NCI-H510A treated with DMSO at 0.1 percent for 48 hours (cell line): ENCODE measurements around the gene EDN2.
A peak's percentile ranks its signal among the peaks of the same experiment; 100 is the strongest.

ENCODE experiments used
- DNase-seq: peaks from one replicate; lab custom pipeline; 2025; lab: John Stamatoyannopoulos, UW

The EDN2 gene

DNA sequence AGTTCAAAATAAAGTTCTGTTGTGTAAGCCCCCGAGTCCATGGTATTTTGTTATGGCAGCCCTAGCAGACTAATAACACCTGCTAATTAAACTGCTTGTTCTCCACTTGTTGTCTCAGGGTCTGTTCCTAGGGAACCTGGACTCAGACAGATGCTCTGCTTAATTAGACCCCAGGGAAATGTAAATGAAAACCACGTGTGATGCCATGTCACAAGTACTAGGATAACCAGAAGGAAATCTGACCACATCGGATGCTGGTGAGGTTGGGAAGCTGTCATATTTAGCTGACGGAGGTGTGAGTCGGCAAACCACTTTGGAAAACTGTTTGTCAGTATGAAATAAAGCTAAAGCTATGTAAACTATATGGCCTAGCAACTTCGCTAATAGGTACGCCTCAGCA is 19.6 kb downstream of the EDN2 start:
- no peak for DNase-seq

DNA sequence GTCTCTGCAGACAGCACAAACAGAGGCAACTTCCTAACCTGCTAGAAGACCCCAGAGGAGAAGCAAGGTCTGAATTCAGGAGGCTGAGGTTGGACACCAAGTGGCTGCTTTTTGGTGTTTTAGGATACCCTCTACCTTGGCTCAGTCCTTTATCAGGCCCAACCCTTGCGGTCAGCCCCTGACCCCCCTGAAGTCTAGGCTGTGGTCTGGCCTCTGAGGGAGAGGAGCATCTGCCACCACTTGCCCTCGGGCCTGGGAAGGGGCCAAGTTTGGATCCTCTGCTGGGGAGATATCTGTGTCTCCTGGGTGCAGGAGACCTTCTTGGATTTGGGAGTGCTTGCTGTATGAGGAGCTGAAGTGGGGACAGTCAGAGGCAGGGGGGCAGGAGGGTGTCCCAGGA is 21.0 kb downstream of the EDN2 start:
- DNase-seq = no peak

DNA sequence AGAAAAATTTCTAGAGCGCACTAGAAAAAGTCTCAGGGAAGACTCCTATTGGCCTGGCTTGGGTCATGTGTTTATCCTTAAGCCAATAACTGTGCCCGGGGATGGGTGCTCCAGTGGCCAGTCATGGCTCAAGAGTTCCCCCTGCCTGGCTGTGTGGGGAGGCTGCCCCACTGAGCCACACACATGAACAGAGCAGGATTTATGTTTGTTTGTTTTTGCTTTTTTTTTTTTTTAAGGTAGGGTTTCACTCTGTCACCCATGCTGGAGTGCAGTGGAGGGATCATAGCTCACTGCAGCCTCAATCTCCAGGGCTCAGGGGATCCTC is 21.8 kb downstream of the EDN2 start:
- DNase-seq = no peak

DNA sequence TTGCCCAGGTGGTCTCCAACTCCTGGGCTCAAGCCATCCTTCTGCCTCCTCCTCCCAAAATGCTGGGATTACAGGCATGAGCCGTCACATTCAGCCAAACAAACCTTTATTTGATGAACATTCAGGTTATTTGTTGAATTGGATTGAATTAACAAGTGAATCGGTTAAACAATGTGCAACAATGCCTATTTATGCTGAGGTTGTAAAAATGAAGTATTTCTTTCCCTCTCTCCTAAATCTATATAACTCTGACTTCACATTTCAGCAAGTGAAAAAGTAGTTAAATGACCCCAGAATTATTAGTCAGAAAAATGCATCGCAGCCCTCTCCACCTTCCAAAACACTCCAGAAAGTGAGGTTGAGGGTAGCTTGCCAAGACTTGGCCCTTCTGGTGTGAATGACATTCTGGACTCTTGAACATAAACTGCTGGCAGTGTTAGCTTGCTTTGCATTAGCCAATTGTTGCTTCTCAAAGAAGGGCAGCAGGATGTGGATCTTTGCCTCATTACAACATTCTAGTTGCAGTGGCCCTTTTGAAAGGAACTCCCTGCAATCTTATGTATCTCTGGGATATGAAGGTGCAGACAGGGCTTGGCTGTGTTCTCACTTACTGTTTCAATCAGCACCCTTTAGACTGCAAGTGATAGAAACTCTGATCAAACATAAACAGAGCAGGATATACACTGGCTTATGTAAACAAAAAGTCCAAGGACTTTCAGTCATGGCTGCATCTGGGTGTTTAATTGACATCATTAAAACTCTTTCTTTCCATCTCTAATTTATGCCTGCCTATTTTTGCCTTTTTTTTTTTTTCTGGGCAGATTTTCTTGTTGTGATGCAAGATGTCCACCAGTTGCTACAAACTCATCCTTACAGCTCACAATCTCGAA is 22.4 kb downstream of the EDN2 start:
- DNase-seq = peak; percentile 89

DNA sequence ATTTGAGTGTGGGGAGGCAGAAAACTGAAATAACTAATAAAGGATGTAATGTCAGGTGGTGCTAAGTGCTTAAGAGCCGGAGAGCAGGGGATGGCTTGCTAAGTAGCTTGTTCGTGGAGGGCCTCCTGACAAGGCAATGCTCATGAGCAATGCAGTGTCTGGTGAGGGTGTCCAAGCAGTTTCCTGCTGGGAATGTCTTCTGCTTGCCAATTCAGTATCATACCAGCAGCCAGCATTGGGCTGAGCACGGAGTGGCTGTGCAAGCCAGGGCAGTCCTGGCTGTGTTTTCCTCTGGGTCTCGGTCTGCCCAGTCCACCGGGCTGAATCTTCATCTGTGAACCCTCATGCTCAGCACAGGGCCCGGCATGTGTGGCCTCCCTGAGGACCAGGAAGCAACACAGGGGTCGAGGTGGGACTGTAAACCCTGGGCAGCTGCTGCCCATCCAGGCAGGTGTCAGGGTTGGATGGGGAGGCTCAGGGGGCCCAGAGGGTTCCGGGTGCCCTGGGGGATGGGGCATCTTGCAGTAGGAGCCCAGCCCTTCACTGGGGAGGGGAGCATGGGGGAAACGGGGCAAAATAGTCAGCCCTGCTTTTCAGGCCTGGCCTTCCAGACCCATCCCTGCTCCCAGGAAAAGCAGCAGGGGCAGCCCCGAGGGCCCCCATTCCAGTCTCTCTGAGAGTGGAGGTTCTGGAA is 27.5 kb downstream of the EDN2 start:
- no peak for DNase-seq

DNA sequence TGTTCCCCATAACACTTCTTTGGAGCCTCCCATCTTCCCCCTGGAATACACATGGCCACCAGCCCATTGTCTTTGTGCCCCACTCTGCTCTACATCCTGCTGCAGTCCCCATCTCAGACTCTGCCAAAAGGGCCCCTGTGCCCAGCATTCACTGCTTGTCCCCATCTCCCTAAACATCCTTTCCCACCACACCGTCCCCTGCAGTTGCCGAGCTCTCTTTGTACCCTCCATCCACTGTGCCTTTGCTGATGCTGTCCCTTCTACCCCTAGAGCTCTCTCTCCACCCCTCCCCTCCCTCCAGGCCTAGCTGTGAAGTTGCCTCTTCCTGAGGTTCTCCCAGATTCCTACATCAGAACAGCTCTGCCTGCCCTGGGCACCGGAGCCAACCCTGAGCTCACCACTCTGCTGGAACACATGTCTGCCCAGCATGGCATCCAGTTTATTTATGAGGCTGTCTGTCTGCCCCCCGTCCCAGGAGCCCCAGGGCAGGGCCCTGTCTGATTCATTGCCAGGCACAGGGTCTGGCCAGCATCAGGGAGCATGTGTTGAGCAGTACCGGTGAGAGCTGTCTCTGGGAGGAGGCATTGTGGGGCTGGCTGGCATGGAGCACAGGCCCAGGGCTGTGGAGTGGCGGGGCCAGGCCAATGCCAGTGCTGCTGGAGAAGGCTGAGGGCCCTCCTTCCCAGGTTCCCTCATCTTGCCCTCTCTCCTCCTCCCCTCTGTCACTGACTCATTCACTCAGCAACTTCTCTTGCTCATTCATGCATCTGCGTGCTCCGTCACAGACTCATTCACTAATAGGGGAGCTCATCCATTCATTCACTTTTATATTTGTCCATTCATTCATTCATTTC is 28.8 kb downstream of the EDN2 start:
- DNase-seq = no peak

- peak; percentile 40 for DNase-seq
These were observed 30.1 kb downstream of the EDN2 start for GRCh38 chr1:41454406-41454805.

- DNase-seq = no peak
These were observed 31.7 kb downstream of the EDN2 start for GRCh38 chr1:41452704-41453290.

DNA sequence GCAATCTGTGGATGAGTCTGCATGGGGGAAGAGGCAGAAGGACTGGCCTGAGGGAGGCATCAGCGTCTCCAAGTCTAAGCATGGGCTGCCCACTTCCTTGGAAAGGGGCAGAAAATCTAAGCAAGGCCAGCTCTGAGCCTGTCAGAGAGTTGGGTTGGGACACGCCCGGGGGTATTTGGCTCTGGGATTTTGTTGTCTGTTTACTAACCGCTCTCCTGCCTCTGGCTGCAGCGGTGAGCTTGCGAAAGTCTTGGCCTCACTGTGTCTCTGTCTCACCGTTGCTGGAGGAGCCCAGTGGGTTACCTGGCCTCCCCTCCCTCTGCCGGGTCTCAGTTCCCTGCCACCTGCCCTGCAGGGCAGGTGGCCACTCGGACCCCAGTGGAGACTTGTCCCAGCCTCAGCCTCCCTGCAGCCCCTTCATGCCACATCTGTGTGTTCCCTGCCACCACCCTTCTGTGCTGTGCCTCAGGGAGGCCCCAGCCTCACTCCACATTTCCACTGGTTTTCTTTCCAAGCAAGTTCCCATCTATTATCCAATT is 33.7 kb downstream of the EDN2 start:
- DNase-seq = no peak

GRCh38 chr1:41449326-41449921 is 35.1 kb downstream of the EDN2 start:
- DNase-seq = peak; percentile 53

- peak; percentile 95 for DNase-seq
These were observed 35.7 kb downstream of the EDN2 start for GRCh38 chr1:41448821-41449220.

- DNase-seq = peak; percentile 78
These were observed 36.3 kb downstream of the EDN2 start for GRCh38 chr1:41447995-41448770.

DNA sequence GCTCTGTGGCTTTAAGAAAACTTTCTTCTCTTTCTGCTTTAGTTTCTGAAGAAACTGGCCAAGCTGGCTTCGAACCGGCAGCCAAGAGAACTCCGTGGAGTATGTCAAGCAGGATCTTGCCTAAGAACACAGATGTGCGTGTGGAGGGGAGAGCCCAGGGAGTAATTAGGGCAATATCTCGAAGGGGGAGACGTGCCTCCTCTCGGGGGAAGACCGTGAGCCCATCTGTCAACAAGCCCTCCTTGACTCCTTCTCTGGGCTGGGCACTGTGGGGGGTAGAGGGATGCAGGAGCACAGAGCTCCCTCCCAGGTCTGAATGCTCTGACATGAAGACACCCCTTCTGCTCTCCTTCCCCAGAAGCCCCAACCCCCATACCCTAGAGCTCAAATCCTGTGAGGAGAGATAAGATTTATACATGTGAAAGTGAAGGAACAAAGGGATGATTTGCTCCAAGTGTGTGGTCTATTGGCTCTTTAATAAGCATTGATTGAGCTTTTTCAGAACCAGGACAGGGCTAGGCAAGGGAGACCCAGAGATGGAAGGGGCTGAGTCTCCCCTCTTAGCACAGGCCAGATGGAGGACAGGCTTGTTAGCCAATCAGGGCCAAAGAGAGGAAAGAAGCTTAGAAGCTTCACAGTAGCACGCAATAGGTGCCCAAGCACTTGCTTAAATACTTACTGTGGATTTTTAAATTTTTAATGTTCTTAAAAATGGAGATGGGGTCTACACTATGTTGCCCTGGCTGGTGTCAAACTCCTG is 37.5 kb downstream of the EDN2 start:
- DNase-seq = no peak

GRCh38 chr1:41444785-41445184 is 39.7 kb downstream of the EDN2 start:
- no peak for DNase-seq

- no peak for DNase-seq
These were observed 40.2 kb downstream of the EDN2 start for GRCh38 chr1:41444246-41444645.

DNA sequence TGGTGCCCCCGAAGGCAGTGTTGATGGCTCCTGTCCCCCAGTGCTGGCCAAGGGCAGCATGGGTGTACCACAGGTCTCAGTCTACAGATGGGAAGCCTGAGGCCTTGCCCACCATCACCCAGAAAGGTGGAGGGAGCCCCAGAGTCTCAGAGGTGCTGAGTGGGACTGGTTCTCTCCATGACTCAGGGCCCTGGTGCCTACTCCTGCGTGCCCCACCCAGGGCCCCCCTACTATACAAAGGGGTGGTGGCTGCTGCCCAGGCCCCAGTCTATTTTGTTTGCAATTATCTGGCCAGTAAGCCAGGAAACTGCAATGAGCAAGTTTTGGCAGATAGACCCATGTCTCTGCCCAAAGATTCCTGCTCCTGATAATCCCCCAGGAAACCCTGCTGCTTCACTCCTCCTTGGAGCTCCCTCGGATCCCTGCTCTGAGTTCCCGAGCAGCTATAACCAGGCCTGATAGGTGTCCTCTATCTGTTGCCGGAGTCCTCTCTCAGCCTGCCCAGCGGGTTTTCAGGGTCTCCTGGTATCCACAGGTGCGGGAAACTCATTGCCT is 41.7 kb downstream of the EDN2 start:
- no peak for DNase-seq

- DNase-seq = peak; percentile 44
These were observed 44.0 kb downstream of the EDN2 start for GRCh38 chr1:41440321-41441085.

DNA sequence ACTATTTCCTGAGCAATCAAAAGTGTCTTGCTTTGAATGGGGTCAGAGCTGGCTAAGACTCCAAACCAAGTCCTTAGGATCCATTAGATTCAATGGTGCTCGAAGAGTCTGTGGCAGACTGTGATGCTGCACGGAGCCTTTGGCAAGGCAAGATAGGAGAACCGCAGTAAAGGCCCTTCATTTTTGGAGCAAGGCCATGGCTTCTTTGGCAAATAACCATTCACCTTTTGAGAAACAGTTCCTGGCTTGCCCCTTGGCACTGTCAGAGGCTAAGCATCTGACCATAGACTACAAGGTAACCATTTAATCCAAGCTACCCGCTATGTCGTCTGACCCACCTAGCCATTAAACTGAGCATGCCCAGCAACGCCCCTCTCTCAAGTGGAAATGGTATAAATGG is 45.2 kb downstream of the EDN2 start:
- DNase-seq = no peak

GRCh38 chr1:41438711-41439110 is 45.8 kb downstream of the EDN2 start:
- no peak for DNase-seq
